Measurements from ENCODE around the gene C1orf21.

Gene C1orf21

GRCh38 chr1:184513966-184514365 is 127.1 kb downstream of the C1orf21 start:
- DNase-seq (ENCODE audit: low read depth in 2 of 2): no peak

GRCh38 chr1:184514447-184514846 is 127.6 kb downstream of the C1orf21 start:
- no peak for DNase-seq (ENCODE audit: low read depth in 2 of 2)

- DNase-seq (ENCODE audit: low read depth in 2 of 2): no peak
Observed at GRCh38 chr1:184517130-184517529, 130.3 kb downstream of the C1orf21 start.

- no peak for DNase-seq (ENCODE audit: low read depth in 2 of 2)
Observed at GRCh38 chr1:184518736-184519357, 132.0 kb downstream of the C1orf21 start.

GRCh38 chr1:184520336-184520735 is 133.5 kb downstream of the C1orf21 start:
- DNase-seq (ENCODE audit: low read depth in 2 of 2): no peak

GRCh38 chr1:184524248-184524647 is 137.4 kb downstream of the C1orf21 start:
- peak in 1 of 2 experiments; percentile 17 for DNase-seq (ENCODE audit: low read depth in 2 of 2)

- DNase-seq (ENCODE audit: low read depth in 2 of 2): no peak
Observed at GRCh38 chr1:184527402-184527801, 140.6 kb downstream of the C1orf21 start.

- no peak for DNase-seq (ENCODE audit: low read depth in 2 of 2)
Observed at GRCh38 chr1:184530226-184530625, 143.4 kb downstream of the C1orf21 start.

- DNase-seq (ENCODE audit: low read depth in 2 of 2): no peak
Observed at GRCh38 chr1:184531296-184531695, 144.5 kb downstream of the C1orf21 start.

- DNase-seq (ENCODE audit: low read depth in 2 of 2): no peak
Observed at GRCh38 chr1:184532199-184532598, 145.4 kb downstream of the C1orf21 start.

GRCh38 chr1:184533049-184533448 is 146.2 kb downstream of the C1orf21 start:
- DNase-seq (ENCODE audit: low read depth in 2 of 2): no peak

- DNase-seq (ENCODE audit: low read depth in 2 of 2): no peak
Observed at GRCh38 chr1:184533915-184534314, 147.1 kb downstream of the C1orf21 start.

- no peak for DNase-seq (ENCODE audit: low read depth in 2 of 2)
Observed at GRCh38 chr1:184534690-184535089, 147.9 kb downstream of the C1orf21 start.

- DNase-seq (ENCODE audit: low read depth in 2 of 2): peak; percentile 30 to 36
Observed at GRCh38 chr1:184535191-184535970, 148.6 kb downstream of the C1orf21 start.

- DNase-seq (ENCODE audit: low read depth in 2 of 2): no peak
Observed at GRCh38 chr1:184536246-184536985, 149.6 kb downstream of the C1orf21 start.

- DNase-seq (ENCODE audit: low read depth in 2 of 2): no peak
Observed at GRCh38 chr1:184539580-184539979, 152.8 kb downstream of the C1orf21 start.

- no peak for DNase-seq (ENCODE audit: low read depth in 2 of 2)
Observed at GRCh38 chr1:184541537-184542152, 154.8 kb downstream of the C1orf21 start.

GRCh38 chr1:184542291-184542690 is 155.5 kb downstream of the C1orf21 start:
- no peak for DNase-seq (ENCODE audit: low read depth in 2 of 2)

GRCh38 chr1:184545601-184546000 is 158.8 kb downstream of the C1orf21 start:
- DNase-seq (ENCODE audit: low read depth in 2 of 2): no peak

GRCh38 chr1:184552446-184552845 is 165.6 kb downstream of the C1orf21 start:
- DNase-seq (ENCODE audit: low read depth in 2 of 2): no peak

- no peak for DNase-seq (ENCODE audit: low read depth in 2 of 2)
Observed at GRCh38 chr1:184553845-184554244, 167.0 kb downstream of the C1orf21 start.
